AG10803 (cell line): ENCODE data around the gene KLC4.
"Not testable (repeated sequence)": the region's sequence is repeated elsewhere in the genome, so short reads cannot be mapped to it uniquely, and the experiment has no call there.

Experiments used
- DNase-seq: peaks from one replicate; pipeline ENCODE4 v3.0.0; 2010; ENCODE audit warnings: low read depth
- H3K4me3 ChIP-seq: 2 replicates; pipeline ENCODE4 v1.5.1; 2011; ENCODE audit warnings: mild to moderate bottlenecking, low read length, control low read depth
- CTCF ChIP-seq: conservative IDR thresholded peaks from 2 replicates; pipeline ENCODE4 v1.5.1; 2011; ENCODE audit warnings: mild to moderate bottlenecking, low read length, control low read depth, inconsistent platforms

The KLC4 gene

DNA sequence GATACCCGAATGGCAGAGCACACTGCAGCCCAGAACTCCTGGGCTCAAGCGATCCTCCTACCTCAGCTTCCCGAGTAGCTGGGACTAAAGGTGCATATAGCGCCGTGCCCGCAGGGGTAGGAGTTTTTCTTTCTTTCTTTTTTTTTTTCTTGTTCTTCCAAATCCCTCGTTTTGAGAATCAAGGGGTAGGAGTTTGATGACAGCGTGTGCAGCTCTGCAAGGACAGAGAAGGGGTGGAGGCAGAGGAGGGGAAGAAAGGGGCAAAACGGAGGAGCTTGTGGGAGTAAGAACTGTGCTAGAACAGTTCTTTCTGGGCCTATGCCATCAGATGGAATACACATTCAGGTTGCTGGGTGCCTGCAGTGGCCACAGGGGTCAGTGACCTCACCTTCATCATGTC is 22.7 kb upstream of the KLC4 start:
- H3K4me3 ChIP-seq = no peak overlapping the region
- no peak for DNase-seq
- no peak for TF ChIP-seq CTCF

DNA sequence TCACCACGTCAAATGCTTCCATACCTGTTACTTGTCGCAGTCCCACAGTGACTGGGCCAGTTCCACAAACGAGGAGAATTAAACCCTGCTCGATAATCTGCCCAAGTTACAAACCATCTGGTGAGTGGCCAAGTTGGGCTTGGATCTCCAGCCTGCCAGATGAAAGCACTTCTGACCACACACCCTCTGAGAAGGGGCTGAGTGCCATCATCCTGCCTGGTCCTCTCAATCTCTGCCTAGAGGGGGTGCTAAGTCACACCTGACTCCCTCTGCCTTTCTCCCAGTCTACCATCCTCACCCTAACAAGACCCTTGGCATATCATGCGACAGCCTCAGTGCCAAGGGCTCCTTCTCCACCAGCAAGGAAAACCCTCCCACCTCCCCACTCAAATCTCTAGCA is 22.2 kb upstream of the KLC4 start:
- no peak for TF ChIP-seq CTCF

DNA sequence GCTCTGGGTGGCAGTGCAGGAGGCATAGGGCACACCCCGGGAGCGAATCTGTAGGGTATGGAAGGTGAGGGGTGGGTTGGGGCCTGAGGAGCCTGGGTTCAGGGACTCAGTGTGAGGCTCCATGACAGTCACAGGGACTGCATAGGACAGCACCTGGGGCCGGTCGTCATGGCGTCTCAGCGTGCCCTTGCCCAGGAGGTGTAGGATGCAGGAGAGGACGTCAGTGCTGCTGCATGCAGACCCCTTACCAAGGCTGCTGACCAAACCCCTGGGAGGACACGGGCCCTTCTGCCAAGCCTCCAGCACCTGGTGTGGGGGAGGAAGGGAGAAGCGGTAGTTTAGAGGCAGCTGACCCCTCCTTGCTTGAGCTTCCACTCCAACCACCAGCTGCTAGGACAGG is 21.7 kb upstream of the KLC4 start:
- DNase-seq = no peak
- TF ChIP-seq CTCF = no peak
- no peak overlapping the region for H3K4me3 ChIP-seq

More for the DNA sequence above, 22.2 kb upstream of the KLC4 start:
- no peak for DNase-seq
- H3K4me3 ChIP-seq = no peak overlapping the region

DNA sequence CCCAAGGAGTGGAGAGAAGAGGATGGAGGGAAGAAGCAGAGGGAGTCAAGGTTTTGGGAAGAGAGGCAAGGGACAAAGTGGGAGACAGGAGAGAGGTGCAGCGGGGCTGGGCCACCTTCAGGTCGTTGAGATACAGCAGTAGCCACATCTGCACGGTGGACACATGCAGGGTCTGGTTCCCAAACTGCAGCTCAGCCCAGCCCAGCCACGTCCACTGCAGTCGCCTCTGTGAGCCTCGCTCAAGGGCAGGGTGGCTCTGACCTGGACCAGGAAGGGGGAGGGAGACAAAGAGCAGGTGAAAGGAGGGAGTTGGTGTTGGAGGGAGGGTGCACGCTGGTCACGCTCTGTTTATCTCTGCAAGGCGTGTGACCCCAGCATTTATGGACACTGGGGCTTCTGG is 20.7 kb upstream of the KLC4 start:
- no peak overlapping the region for H3K4me3 ChIP-seq
- DNase-seq = no peak
- no peak for TF ChIP-seq CTCF

GRCh38 chr6:43040542-43041257 is 18.7 kb upstream of the KLC4 start:
- no peak for DNase-seq
- TF ChIP-seq CTCF = no peak
- H3K4me3 ChIP-seq = no peak overlapping the region

DNA sequence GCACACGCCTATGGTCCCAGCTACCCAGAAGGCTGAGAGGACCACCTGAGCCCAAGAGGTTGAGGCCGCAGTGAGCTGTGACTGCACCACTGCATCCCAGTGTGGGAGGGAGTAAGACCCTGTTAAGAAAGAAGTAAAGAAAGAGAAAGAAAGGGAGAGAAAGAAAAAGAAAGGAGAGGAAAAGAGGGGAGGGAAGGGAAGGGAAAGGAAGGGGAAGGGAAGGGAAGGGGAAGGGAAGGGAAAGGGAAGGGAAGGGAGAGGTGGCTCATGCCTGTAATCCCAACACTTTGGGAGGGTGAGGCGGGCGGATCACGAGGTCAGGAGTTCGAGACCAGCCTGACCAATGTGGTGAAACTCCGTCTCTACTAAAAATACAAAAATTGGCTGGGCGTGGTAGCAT is 18.0 kb upstream of the KLC4 start:
- DNase-seq = not testable (repeated sequence)

DNA sequence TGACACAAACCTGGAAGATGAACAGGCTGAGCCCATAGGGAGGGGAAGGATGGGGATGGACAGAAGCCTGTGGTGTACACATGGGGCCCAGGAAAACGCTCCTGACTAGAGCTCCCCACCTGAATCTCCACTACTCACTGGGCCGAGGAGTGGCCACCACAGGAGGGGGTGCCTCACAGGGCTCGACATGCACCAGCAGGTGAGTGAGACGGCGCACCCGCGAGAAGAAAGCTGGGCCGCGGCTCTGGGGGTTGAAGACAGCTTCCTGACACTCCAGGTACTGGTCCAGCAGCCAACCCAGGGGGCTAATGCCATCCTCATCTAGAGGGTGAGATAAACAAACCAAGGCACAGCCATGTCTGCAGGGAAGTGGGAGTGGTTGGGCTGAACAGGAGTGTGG is 16.1 kb upstream of the KLC4 start:
- no peak for TF ChIP-seq CTCF
- H3K4me3 ChIP-seq = no peak overlapping the region
- DNase-seq = no peak

More for the DNA sequence above, 18.0 kb upstream of the KLC4 start:
- not testable (repeated sequence) for H3K4me3 ChIP-seq
